Liver (tissue), 9 donors: ENCODE data around the gene SIGLEC9. TPM values are rescaled to one million over a fixed set of nuclear protein-coding genes. Genes with fewer than 3 reads are reported as not detected.

ENCODE experiments used
- DNase-seq: peaks from one replicate; pipeline ENCODE4 v3.0.0-alpha.2; 2017; ENCODE audit warnings: low spot score
- H3K27ac ChIP-seq, 2 donors: one replicate each; pipeline ENCODE4 v1.7.0; 2013; ENCODE audit warnings: inconsistent platforms in 2 of 2, low read length in 2 of 2, control low read depth in 1 of 2, low read depth in 1 of 2, mild to moderate bottlenecking in 1 of 2
- H3K27me3 ChIP-seq, 4 donors: one replicate each; pipeline versions ENCODE4 v1.6.1 to v1.7.0; 2013; ENCODE audit warnings: low read length in 3 of 4, inconsistent platforms in 1 of 4, mild to moderate bottlenecking in 1 of 4, moderate library complexity in 1 of 4; ENCODE audit not compliant: control insufficient read depth in 4 of 4, insufficient read depth in 4 of 4
- H3K36me3 ChIP-seq, 4 donors: one replicate each; pipeline versions ENCODE4 v1.6.1 to v1.7.0; 2013; ENCODE audit warnings: low read length in 3 of 4, mild to moderate bottlenecking in 3 of 4, low read depth in 1 of 4, moderate library complexity in 1 of 4; ENCODE audit not compliant: control insufficient read depth in 4 of 4, insufficient read depth in 3 of 4
- H3K4me1 ChIP-seq, 4 donors: one replicate each; pipeline versions ENCODE4 v1.6.1 to v1.7.0; 2013; ENCODE audit warnings: low read length in 3 of 4, mild to moderate bottlenecking in 3 of 4, moderate library complexity in 1 of 4; ENCODE audit not compliant: control insufficient read depth in 4 of 4, insufficient read depth in 4 of 4
- H3K4me3 ChIP-seq, 3 donors: one replicate each; pipeline versions ENCODE4 v1.6.1 to v1.7.0; 2013; ENCODE audit warnings: low read length in 3 of 3, control low read depth in 1 of 3, low read depth in 1 of 3, mild to moderate bottlenecking in 1 of 3
- H3K9ac ChIP-seq, 2 donors: one replicate each; pipeline ENCODE4 v1.7.0; 2013; ENCODE audit warnings: low read length in 2 of 2, mild to moderate bottlenecking in 2 of 2, moderate library complexity in 2 of 2, control low read depth in 1 of 2, low read depth in 1 of 2
- H3K9me3 ChIP-seq, 4 donors: one replicate each; pipeline versions ENCODE4 v1.6.1 to v1.7.0; 2013; ENCODE audit warnings: low read length in 3 of 4; ENCODE audit not compliant: control insufficient read depth in 4 of 4
- ATF3 ChIP-seq: IDR thresholded peaks from 2 replicates; pipeline ENCODE4 v1.6.1; 2016; ENCODE audit warnings: antibody characterized with exemption
- CTCF ChIP-seq: fragments of 150-350 bp; IDR thresholded peaks from 2 replicates; pipeline ENCODE4 v1.5.1; 2017; ENCODE audit warnings: improper control_type of control experiment, low read depth, low read length; ENCODE audit not compliant: missing input control
- EGR1 ChIP-seq, 2 donors: IDR thresholded peaks; 2 replicates each; pipeline ENCODE4 v1.6.1; 2016 to 2018; ENCODE audit warnings: antibody characterized with exemption in 2 of 2, low read depth in 2 of 2
- FOXA1 ChIP-seq: IDR thresholded peaks from 2 replicates; pipeline ENCODE4 v1.6.1; 2016; ENCODE audit warnings: antibody characterized with exemption
- FOXA2 ChIP-seq: IDR thresholded peaks from 2 replicates; pipeline ENCODE4 v1.6.1; 2016; ENCODE audit warnings: antibody characterized with exemption
- GABPA ChIP-seq, 2 donors: IDR thresholded peaks in 1 of 2; conservative IDR thresholded peaks in 1 of 2; 2 replicates each; pipeline ENCODE4 v1.6.1; 2016; ENCODE audit warnings: antibody characterized with exemption in 2 of 2, mild to moderate bottlenecking in 1 of 2, moderate library complexity in 1 of 2
- HNF4A ChIP-seq, 2 donors: conservative IDR thresholded peaks; 2 replicates each; pipeline ENCODE4 v1.6.1; 2016; ENCODE audit warnings: antibody characterized with exemption in 2 of 2, mild to moderate bottlenecking in 2 of 2
- HNF4G ChIP-seq: IDR thresholded peaks from 2 replicates; pipeline ENCODE4 v1.6.1; 2016; ENCODE audit warnings: antibody characterized with exemption
- JUND ChIP-seq, 2 donors: IDR thresholded peaks; 2 replicates each; pipeline ENCODE4 v1.6.1; 2016; ENCODE audit warnings: antibody characterized with exemption in 2 of 2
- MAX ChIP-seq: IDR thresholded peaks from 2 replicates; pipeline ENCODE4 v1.6.1; 2016; ENCODE audit warnings: antibody characterized with exemption
- NR2F2 ChIP-seq: IDR thresholded peaks from 2 replicates; pipeline ENCODE4 v1.6.1; 2016; ENCODE audit warnings: antibody characterized with exemption
- RAD21 ChIP-seq, 2 donors: IDR thresholded peaks; 2 replicates each; pipeline ENCODE4 v1.6.1; 2016; ENCODE audit warnings: antibody characterized with exemption in 2 of 2, mild to moderate bottlenecking in 2 of 2
- RXRA ChIP-seq, 2 donors: IDR thresholded peaks; 2 replicates each; pipeline ENCODE4 v1.6.1; 2017 to 2018; ENCODE audit warnings: antibody characterized with exemption in 2 of 2, mild to moderate bottlenecking in 1 of 2
- SP1 ChIP-seq: IDR thresholded peaks from 2 replicates; pipeline ENCODE4 v1.6.1; 2018; ENCODE audit warnings: antibody characterized with exemption, mild to moderate bottlenecking
- TAF1 ChIP-seq: conservative IDR thresholded peaks from 2 replicates; pipeline ENCODE4 v1.6.1; 2016; ENCODE audit warnings: antibody characterized with exemption, mild to moderate bottlenecking
- YY1 ChIP-seq: IDR thresholded peaks from 2 replicates; pipeline ENCODE4 v1.6.1; 2016; ENCODE audit warnings: antibody characterized with exemption, mild to moderate bottlenecking
- ZBTB33 ChIP-seq: IDR thresholded peaks from 2 replicates; pipeline ENCODE4 v1.6.1; 2016; ENCODE audit warnings: antibody characterized with exemption
- WGBS: extraction: QIAGEN DNeasy Blood & Tissue Kit; methylation state at CpG from one replicate; pipeline ENCODE4 v1.1.7; 2013; 5-methylcytosine and 5-hydroxymethylcytosine counted together
- polyA plus RNA-seq, 2 donors: library from polyadenylated mRNA; stranded (reverse) in 1 of 2; unstranded in 1 of 2; fragments of 200-250 nt in 1 of 2; fragments of >200 nt in 1 of 2; fragmentation: Nextera tagmentation in 1 of 2; extraction: Ambion mirVana in 1 of 2; gene quantifications; one replicate each; pipeline versions ENCODE4 v1.2.1 to v1.2.3, GENCODE V29; 2013 to 2015
- total RNA-seq, 2 donors: library from RNA; depleted of rRNA; stranded (reverse); fragments of >200 nt; gene quantifications; one replicate each; pipeline ENCODE4 v1.2.3, GENCODE V29; 2014
- donor health status: healthy.
- donor health status: healthy.
- donor health status: healthy.
- donor health status: healthy.
- donor health status: healthy.

The SIGLEC9 gene
- total and polyA plus RNA-seq, 4 donors, result 3.0 to 5.4 (median 4.4) TPM

GRCh38 chr19:51111606-51112005 is 13.1 kb upstream of the SIGLEC9 start:
- Histone ChIP-seq H3K9ac (no peak overlapping the region), H3K4me3 (no peak overlapping the region), H3K27ac (no peak overlapping the region), H3K36me3 (no peaks in the 10 kb centered on the region), H3K27me3 (no peaks in the 10 kb centered on the region), H3K4me1 (peaks cover 6 to 18% (median 15%) of the 10 kb centered on the region in 4 donors), H3K9me3 (no peaks in the 10 kb centered on the region)
- no peak for DNase-seq
- WGBS, result 46% methylated on average over 6 of the region's 6 CpGs
- TF ChIP-seq YY1 (no peak), GABPA (IDR thresholded peaks at IDR 0.05 in 1 of 2, conservative IDR thresholded peaks at IDR 0.05 in 1 of 2) (no peak), ZBTB33 (no peak), NR2F2 (no peak), FOXA2 (no peak), RAD21 (IDR thresholded peaks at IDR 0.05) (no peak), RXRA (IDR thresholded peaks at IDR 0.05) (no peak), TAF1 (no peak)

GRCh38 chr19:51114087-51114729 is 10.5 kb upstream of the SIGLEC9 start:
- no peak for DNase-seq
- TF ChIP-seq HNF4A (conservative IDR thresholded peaks at IDR 0.05), result no peak
- TF ChIP-seq CTCF, result no peak
- TF ChIP-seq FOXA1, result no peak
- no peak for TF ChIP-seq GABPA (IDR thresholded peaks at IDR 0.05 in 1 of 2, conservative IDR thresholded peaks at IDR 0.05 in 1 of 2)
- no peak for TF ChIP-seq NR2F2
- no peak for TF ChIP-seq TAF1
- WGBS, result 68% methylated on average over 6 of the region's 6 CpGs
- Histone ChIP-seq H3K27me3 (no peaks in the 10 kb centered on the region), H3K9me3 (no peaks in the 10 kb centered on the region), H3K27ac (peak overlapping the region in 1 of 2 donors; percentile 10), H3K36me3 (no peaks in the 10 kb centered on the region), H3K4me1 (peaks cover 0 to 2% (median 0%) of the 10 kb centered on the region in 4 donors), H3K9ac (no peak overlapping the region), H3K4me3 (no peak overlapping the region)

GRCh38 chr19:51116736-51117286 is 7.9 kb upstream of the SIGLEC9 start:
- H3K9me3 ChIP-seq, result no peaks in the 10 kb centered on the region
- no peak overlapping the region for H3K4me3 ChIP-seq
- H3K36me3 ChIP-seq, result no peaks in the 10 kb centered on the region
- WGBS, result 65% methylated on average over 6 of the region's 6 CpGs
- no peak for TF ChIP-seq SP1
- no peak for TF ChIP-seq CTCF
- no peak for TF ChIP-seq EGR1 (IDR thresholded peaks at IDR 0.05; ENCODE audit: low read depth in 2 of 2)
- no peak for TF ChIP-seq FOXA1
- TF ChIP-seq YY1, result no peak
- TF ChIP-seq JUND (IDR thresholded peaks at IDR 0.05), result no peak
- TF ChIP-seq TAF1, result no peak
- no peak for TF ChIP-seq HNF4G
- no peak for TF ChIP-seq HNF4A (conservative IDR thresholded peaks at IDR 0.05)
- TF ChIP-seq FOXA2, result no peak
- no peak for TF ChIP-seq MAX
- no peak for TF ChIP-seq GABPA (IDR thresholded peaks at IDR 0.05 in 1 of 2, conservative IDR thresholded peaks at IDR 0.05 in 1 of 2)
- no peak for TF ChIP-seq ATF3
- no peak overlapping the region for H3K27ac ChIP-seq
- peaks cover 0 to 2% (median 0%) of the 10 kb centered on the region in 4 donors for H3K4me1 ChIP-seq
- H3K27me3 ChIP-seq, result no peaks in the 10 kb centered on the region
- no peak for DNase-seq
- no peak overlapping the region for H3K9ac ChIP-seq
